Tibial nerve (tissue), 4 donors: Measurements from ENCODE around the gene SYP. TPM values are rescaled to one million over a fixed set of nuclear protein-coding genes. Genes with fewer than 3 reads are reported as not detected.

ENCODE experiments used
- DNase-seq, 2 donors: peaks; one replicate each; pipeline ENCODE4 v3.0.0-alpha.2; 2019; ENCODE audit warnings: low spot score in 2 of 2
- H3K27ac ChIP-seq, 4 donors: fragments of 200-600 bp; sonication (generic) in 3 of 4; one replicate each; pipeline ENCODE4 v1.5.1; 2017 to 2019; ENCODE audit warnings: mild to moderate bottlenecking in 1 of 4
- H3K27me3 ChIP-seq, 2 donors: fragments of 200-600 bp; sonication (generic) in 1 of 2; one replicate each; pipeline versions ENCODE4 v1.5.1 to v1.6.0; 2017 to 2019
- H3K36me3 ChIP-seq, 3 donors: fragments of 200-600 bp; sonication (generic); one replicate each; pipeline ENCODE4 v1.5.1; 2018 to 2019
- H3K4me1 ChIP-seq, 4 donors: fragments of 200-600 bp; sonication (generic) in 3 of 4; one replicate each; pipeline ENCODE4 v1.5.1; 2017 to 2019
- H3K4me3 ChIP-seq, 4 donors: fragments of 200-600 bp; sonication (generic) in 3 of 4; one replicate each; pipeline ENCODE4 v1.5.1; 2017 to 2019; ENCODE audit warnings: mild to moderate bottlenecking in 1 of 4, moderate library complexity in 1 of 4
- H3K9me3 ChIP-seq, 4 donors: fragments of 200-600 bp; sonication (generic) in 3 of 4; one replicate each; pipeline ENCODE4 v1.5.1; 2017 to 2019
- EP300 ChIP-seq, 2 donors: sonication (generic); formaldehyde crosslinking; IDR thresholded peaks; one replicate each; pipeline ENCODE4 v1.6.1; 2017; ENCODE audit warnings: antibody characterized with exemption in 2 of 2, mild to moderate bottlenecking in 1 of 2
- POLR2A ChIP-seq, 2 donors: fragments of 450-650 bp; IDR thresholded peaks; one replicate each; pipeline ENCODE4 v1.6.1; 2017; ENCODE audit warnings: antibody characterized with exemption in 2 of 2, mild to moderate bottlenecking in 2 of 2, moderate library complexity in 2 of 2
- WGBS, 2 donors: methylation state at CpG; one replicate each; pipeline ENCODE4 v1.1.5; 2018; 5-methylcytosine and 5-hydroxymethylcytosine counted together
- total RNA-seq, 4 donors: library from RNA; depleted of rRNA; stranded (reverse); fragments of >200 nt; gene quantifications; one replicate each; pipeline ENCODE4 v1.1.0, GENCODE V29; 2016
- TF ChIP-seq, protein P1 (sequence below), 5 experiments: fragments of 200-600 bp in 3 of 5; fragments of 450-650 bp in 2 of 5; sonication (generic) in 3 of 5; IDR thresholded peaks; one replicate each; pipeline ENCODE4 v1.5.1; 2016 to 2019; ENCODE audit warnings: antibody characterized with exemption in 5 of 5, mild to moderate bottlenecking in 3 of 5, moderate library complexity in 2 of 5

Gene SYP
- total RNA-seq, 4 donors from 2014 or later = 3.1 to 9.9 (median 7.7) TPM

- no peak overlapping the region for H3K27ac ChIP-seq
- H3K36me3 ChIP-seq = no peaks in the 10 kb centered on the region
- no peak for DNase-seq
- H3K4me1 ChIP-seq = peaks cover 0 to 15% (median 0%) of the 10 kb centered on the region in 4 donors
- no peaks in the 10 kb centered on the region for H3K9me3 ChIP-seq
- TF ChIP-seq, protein P1, sequence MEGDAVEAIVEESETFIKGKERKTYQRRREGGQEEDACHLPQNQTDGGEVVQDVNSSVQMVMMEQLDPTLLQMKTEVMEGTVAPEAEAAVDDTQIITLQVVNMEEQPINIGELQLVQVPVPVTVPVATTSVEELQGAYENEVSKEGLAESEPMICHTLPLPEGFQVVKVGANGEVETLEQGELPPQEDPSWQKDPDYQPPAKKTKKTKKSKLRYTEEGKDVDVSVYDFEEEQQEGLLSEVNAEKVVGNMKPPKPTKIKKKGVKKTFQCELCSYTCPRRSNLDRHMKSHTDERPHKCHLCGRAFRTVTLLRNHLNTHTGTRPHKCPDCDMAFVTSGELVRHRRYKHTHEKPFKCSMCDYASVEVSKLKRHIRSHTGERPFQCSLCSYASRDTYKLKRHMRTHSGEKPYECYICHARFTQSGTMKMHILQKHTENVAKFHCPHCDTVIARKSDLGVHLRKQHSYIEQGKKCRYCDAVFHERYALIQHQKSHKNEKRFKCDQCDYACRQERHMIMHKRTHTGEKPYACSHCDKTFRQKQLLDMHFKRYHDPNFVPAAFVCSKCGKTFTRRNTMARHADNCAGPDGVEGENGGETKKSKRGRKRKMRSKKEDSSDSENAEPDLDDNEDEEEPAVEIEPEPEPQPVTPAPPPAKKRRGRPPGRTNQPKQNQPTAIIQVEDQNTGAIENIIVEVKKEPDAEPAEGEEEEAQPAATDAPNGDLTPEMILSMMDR (IDR thresholded peaks at IDR 0.05) = no peak
- H3K4me3 ChIP-seq = no peak overlapping the region
- H3K27me3 ChIP-seq = peaks cover 0 to 8% of the 10 kb centered on the region in 2 donors
- WGBS, 2 donors = 44 to 50% methylated on average over 3 of the region's 3 CpGs
Measured at GRCh38 chrX:49203536-49203935, 3.5 kb upstream of the SYP start.

DNA sequence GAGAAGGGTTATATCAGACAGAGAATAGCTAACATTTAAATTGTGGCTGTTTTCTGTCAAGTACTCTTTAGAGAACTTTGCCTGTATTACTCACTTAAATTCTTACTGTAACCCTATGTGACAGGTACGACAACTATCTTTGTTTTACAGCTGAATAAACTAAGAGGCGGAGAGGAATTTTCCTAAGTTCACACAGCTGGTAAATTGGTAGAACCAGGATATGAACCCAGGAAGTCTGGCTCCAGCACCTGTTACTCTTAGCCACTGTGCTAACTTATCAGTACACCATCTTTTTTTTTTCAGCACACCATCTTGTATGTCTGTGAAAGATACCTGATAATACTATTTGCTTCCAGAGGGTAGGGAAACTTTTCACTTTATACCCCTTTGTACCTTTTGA lies 2.0 kb upstream of the SYP start:
- Histone ChIP-seq H3K27ac (no peak overlapping the region), H3K27me3 (peaks cover 0 to 8% of the 10 kb centered on the region in 2 donors), H3K9me3 (no peaks in the 10 kb centered on the region), H3K36me3 (no peaks in the 10 kb centered on the region), H3K4me1 (peaks cover 0 to 15% (median 0%) of the 10 kb centered on the region in 4 donors), H3K4me3 (no peak overlapping the region)
- WGBS, 2 donors = 91% methylated on average over 2 of the region's 2 CpGs
- TF ChIP-seq EP300 (IDR thresholded peaks at IDR 0.05) (no peak), POLR2A (IDR thresholded peaks at IDR 0.05) (no peak)
- TF ChIP-seq, protein P1 (IDR thresholded peaks at IDR 0.05) = no peak
- DNase-seq = no peak

DNA sequence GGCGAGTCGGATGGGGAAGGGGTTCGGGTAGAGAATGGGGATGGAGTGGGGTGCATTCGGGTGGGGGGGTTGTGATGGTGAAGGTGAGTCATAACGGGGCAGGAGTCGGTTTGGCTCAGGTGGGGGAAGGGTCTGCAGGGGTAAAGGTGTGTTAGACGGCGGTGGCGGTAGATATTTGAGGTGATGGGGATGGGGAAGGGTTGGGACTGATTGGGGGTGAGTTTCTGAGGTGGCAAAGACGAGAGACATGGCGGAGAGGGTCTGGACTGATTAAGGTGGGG lies 738 bp downstream of the SYP start:
- no peak for DNase-seq
- Histone ChIP-seq H3K4me1 (peaks cover 0 to 15% (median 0%) of the 10 kb centered on the region in 4 donors), H3K9me3 (no peaks in the 10 kb centered on the region), H3K27me3 (no peaks in the 10 kb centered on the region), H3K36me3 (no peaks in the 10 kb centered on the region), H3K4me3 (peak overlapping the region in 1 of 4 donors; percentile 54), H3K27ac (peak overlapping the region in 1 of 4 donors; percentile 72)
- TF ChIP-seq, protein P1 (IDR thresholded peaks at IDR 0.05) = no peak
- TF ChIP-seq POLR2A (IDR thresholded peaks at IDR 0.05) (no peak), EP300 (IDR thresholded peaks at IDR 0.05) (no peak)
- 9 to 47% methylated on average over 11 of the region's 11 CpGs for WGBS, 2 donors

DNA sequence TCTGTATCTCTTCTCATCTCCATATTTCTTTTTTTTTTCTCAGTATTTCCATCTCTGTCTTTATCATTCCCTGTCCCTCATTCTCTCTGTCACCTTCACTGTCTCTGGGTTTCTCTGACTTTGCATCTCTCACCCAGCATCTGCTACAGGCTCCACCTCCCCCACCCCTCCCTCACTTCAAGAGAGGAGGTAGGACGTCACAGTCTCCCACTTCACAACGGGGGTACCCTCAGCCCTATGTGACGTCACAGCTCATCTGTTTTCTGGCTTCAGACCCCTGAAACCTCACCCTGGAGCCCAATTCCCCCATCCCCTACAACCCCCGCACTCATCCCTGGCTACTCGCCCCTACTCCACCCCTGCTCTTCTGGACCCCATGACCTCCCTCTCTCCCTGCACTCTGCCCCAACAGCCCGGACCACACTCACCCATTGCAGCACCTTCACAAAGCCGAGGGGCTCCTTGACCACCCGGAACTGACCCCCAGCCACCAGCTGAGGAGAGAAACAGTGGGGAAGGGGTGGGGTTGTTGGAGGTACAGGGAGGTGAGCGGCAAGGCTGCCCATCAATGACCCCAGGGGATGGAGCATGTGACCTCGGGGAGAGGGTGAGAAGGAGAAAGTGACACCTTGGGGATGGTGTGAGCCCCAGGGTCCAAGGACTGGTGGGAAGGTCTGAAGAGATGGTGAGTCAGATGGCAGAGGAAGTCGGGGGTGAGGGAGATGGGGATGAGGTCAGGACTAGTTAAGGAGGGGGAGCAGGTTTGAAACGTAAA lies 1.3 kb downstream of the SYP start:
- TF ChIP-seq EP300 (IDR thresholded peaks at IDR 0.05) (no peak), POLR2A (IDR thresholded peaks at IDR 0.05) (no peak)
- TF ChIP-seq, protein P1 (IDR thresholded peaks at IDR 0.05) = no peak
- H3K4me3 ChIP-seq = no peak overlapping the region
- H3K36me3 ChIP-seq = no peaks in the 10 kb centered on the region
- DNase-seq = no peak
- H3K9me3 ChIP-seq = no peaks in the 10 kb centered on the region
- no peaks in the 10 kb centered on the region for H3K27me3 ChIP-seq
- 12 to 48% methylated on average over 11 to 12 of the region's 12 CpGs for WGBS, 2 donors
- H3K4me1 ChIP-seq = peaks cover 0 to 15% (median 0%) of the 10 kb centered on the region in 4 donors
- no peak overlapping the region for H3K27ac ChIP-seq

DNA sequence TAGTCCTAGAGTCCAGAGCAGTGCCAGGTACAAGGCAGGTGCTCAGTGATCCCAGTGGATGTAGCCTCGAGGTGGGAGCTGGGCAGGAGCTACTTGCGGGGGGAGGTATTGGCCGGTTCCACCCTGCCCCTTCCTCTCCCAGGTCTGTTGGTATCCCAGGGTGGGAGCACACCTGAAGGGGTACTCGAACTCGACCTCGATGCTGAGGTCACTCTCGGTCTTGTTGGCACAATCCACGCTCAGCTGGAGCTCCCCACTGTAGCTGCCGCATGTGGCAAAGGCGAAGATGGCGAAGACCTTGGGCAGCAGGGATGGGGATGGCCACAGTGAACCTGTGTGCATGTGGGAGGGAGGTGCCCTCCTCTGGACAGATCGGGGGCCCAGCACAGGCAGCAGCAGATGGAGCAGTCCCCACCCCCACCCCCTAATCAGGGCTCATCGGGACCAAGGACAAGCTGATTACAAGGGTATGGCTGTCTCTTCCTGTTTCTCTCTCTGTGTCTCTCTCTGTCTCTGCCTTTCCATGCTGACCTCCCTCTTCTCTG lies 2.4 kb downstream of the SYP start:
- no peak overlapping the region for H3K4me3 ChIP-seq
- TF ChIP-seq, protein P1 (IDR thresholded peaks at IDR 0.05) = no peak
- TF ChIP-seq POLR2A (IDR thresholded peaks at IDR 0.05) = no peak
- no peak for TF ChIP-seq EP300 (IDR thresholded peaks at IDR 0.05)
- peaks cover 0 to 15% (median 0%) of the 10 kb centered on the region in 4 donors for H3K4me1 ChIP-seq
- no peaks in the 10 kb centered on the region for H3K9me3 ChIP-seq
- no peak overlapping the region for H3K27ac ChIP-seq
- no peaks in the 10 kb centered on the region for H3K36me3 ChIP-seq
- DNase-seq = no peak
- no peaks in the 10 kb centered on the region for H3K27me3 ChIP-seq
- WGBS, 2 donors = 84% methylated on average over 13 of the region's 13 CpGs; no CpG with 5 or more reads in 1 of the 2 donors
